Activated CD8-positive, alpha-beta memory T cell treated with anti-CD3 and anti-CD28 coated beads, Interleukin-2, amount 10 ng/mL, durations not matched to agents 7 days and 5 days (primary cell): Measurements from ENCODE around the gene ACAD9. TPM values are rescaled to one million over a fixed set of nuclear protein-coding genes. Genes with fewer than 3 reads are reported as not detected.

ENCODE experiments used
- ATAC-seq: fragments of 150-1000 bp; cut with Tn5 transposase; one replicate; pipeline ENCODE4 v1.10.0; 2021; ENCODE audit warnings: moderate library complexity
- CTCF ChIA-PET: fragments of 350-600 bp; sonication (Branson Sonifier 250); formaldehyde crosslinking; loops from one replicate; lab custom pipeline; 2021; ENCODE audit warnings: antibody characterized with exemption; lab: Charles Lee
- DNase-seq: peaks from one replicate; pipeline ENCODE4 v3.0.0-alpha.2; 2020
- H3K27ac Mint-ChIP-seq: one replicate; pipeline ENCODE4 v1.8.0; 2021; ENCODE audit warnings: mild to moderate bottlenecking, mixed read lengths
- H3K27me3 Mint-ChIP-seq: one replicate; pipeline ENCODE4 v1.8.0; 2021; ENCODE audit warnings: mixed read lengths
- H3K36me3 Mint-ChIP-seq: one replicate; pipeline ENCODE4 v1.8.0; 2021; ENCODE audit warnings: mild to moderate bottlenecking, mixed read lengths
- H3K4me1 Mint-ChIP-seq: one replicate; pipeline ENCODE4 v1.8.0; 2021; ENCODE audit warnings: mixed read lengths
- H3K4me3 Mint-ChIP-seq: one replicate; pipeline ENCODE4 v1.8.0; 2021; ENCODE audit warnings: mild to moderate bottlenecking, moderate library complexity, mixed read lengths
- H3K9me3 Mint-ChIP-seq: one replicate; pipeline ENCODE4 v1.8.0; 2022; ENCODE audit warnings: low read depth, mixed read lengths
- total RNA-seq, 2 experiments: library from RNA; stranded (reverse); gene quantifications; one replicate each; pipeline ENCODE4 v1.2.3, GENCODE V29; 2021

ACAD9 gene
- total RNA-seq, 2 experiments from 2014 or later, result 61.2 to 68.2 TPM

GRCh38 chr3:128881576-128881975 lies 2.2 kb downstream of the ACAD9 start:
- no peak for DNase-seq
- CTCF ChIA-PET, result interaction anchor here (0.9 to 3.4 kb wide), 3 partner anchors 8 to 35 kb away, joined by 3 to 8 read pairs (median 3); no protein-coding TSS in a partner anchor
- H3K4me3 Mint-ChIP-seq, result peak overlapping the region; percentile 5
- no peaks in the 10 kb centered on the region for H3K9me3 Mint-ChIP-seq
- ATAC-seq, result no peak
- peaks cover 59% of the 10 kb centered on the region for H3K4me1 Mint-ChIP-seq
- H3K36me3 Mint-ChIP-seq, result peaks cover 25% of the 10 kb centered on the region
- no peak overlapping the region for H3K27ac Mint-ChIP-seq
- no peaks in the 10 kb centered on the region for H3K27me3 Mint-ChIP-seq

GRCh38 chr3:128882719-128883118 lies 3.3 kb downstream of the ACAD9 start:
- ATAC-seq (no peak), DNase-seq (no peak)
- CTCF ChIA-PET, result no interaction called here
- H3K36me3 Mint-ChIP-seq, result peaks cover 23% of the 10 kb centered on the region
- H3K27ac Mint-ChIP-seq, result no peak overlapping the region
- no peak overlapping the region for H3K4me3 Mint-ChIP-seq
- no peaks in the 10 kb centered on the region for H3K27me3 Mint-ChIP-seq
- peaks cover 58% of the 10 kb centered on the region for H3K4me1 Mint-ChIP-seq
- H3K9me3 Mint-ChIP-seq, result no peaks in the 10 kb centered on the region

DNA sequence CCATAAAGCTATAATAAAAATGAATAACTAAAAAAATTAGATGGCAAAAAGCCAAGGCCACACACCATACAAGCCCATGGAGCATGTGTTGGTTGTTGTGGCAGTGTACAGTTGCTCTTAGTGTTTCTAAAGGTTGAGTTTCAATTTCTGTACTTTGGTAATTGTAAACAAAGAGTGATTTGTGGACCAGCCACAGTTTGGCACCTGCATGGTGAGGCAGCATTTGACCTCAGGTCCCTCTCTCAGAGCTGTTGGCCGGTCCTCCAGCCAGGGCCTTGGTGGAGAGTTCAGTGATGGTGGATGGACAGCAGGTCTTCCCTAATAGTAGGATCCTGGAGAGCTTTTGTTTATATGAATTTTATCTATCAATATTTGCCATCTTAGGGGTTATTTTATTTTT lies 5.6 kb downstream of the ACAD9 start:
- no peak for ATAC-seq
- CTCF ChIA-PET, result no interaction called here
- Mint-ChIP-seq H3K9me3 (no peaks in the 10 kb centered on the region), H3K4me3 (no peak overlapping the region), H3K36me3 (peaks cover 22% of the 10 kb centered on the region), H3K4me1 (peaks cover 44% of the 10 kb centered on the region), H3K27ac (peak overlapping the region; percentile 56), H3K27me3 (no peaks in the 10 kb centered on the region)
- no peak for DNase-seq

DNA sequence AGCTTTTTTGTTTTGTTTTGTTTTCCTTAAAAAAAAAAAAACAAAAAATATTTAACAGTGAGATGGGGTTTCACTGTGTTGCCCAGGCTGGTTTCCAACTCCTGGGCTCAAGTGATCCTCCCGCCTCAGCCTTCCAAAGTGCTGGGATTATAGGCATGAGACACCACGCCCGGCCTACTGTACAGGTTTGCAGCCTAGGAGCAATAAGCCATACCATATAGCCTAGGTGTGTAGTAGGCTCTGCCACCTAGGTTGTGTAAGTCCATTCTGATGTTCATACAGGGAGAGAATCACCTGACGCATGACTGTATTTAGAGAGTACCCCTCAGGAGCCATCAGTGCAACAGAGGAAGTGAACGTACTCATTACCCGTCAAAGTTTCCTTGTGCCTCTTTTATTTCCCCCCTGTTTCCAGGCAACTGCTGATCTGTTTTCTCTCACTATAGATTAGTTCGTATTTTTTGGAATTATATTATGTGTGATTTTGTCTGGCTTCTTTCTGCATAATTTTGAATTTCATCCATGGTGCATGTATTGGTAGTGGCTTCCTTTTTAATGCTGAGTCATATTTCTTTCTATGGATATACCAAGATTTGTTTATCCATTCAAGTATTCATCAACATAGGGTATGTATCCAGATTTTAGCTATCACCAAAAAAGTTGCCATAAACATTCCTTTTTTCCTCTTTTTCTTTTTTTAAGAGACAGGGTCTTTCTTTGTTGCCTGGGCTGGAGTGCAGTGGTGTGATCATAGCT lies 9.9 kb downstream of the ACAD9 start:
- DNase-seq (no peak), ATAC-seq (no peak)
- H3K9me3 Mint-ChIP-seq, result no peaks in the 10 kb centered on the region
- H3K4me3 Mint-ChIP-seq, result no peak overlapping the region
- no peaks in the 10 kb centered on the region for H3K27me3 Mint-ChIP-seq
- peaks cover 9% of the 10 kb centered on the region for H3K36me3 Mint-ChIP-seq
- no peak overlapping the region for H3K27ac Mint-ChIP-seq
- CTCF ChIA-PET, result interaction anchor here (0.9 to 1.4 kb wide), 3 partner anchors 8 to 21 kb away, joined by 3 read pairs; partner anchors contain the start of gene ACAD9
- H3K4me1 Mint-ChIP-seq, result peaks cover 8% of the 10 kb centered on the region

DNA sequence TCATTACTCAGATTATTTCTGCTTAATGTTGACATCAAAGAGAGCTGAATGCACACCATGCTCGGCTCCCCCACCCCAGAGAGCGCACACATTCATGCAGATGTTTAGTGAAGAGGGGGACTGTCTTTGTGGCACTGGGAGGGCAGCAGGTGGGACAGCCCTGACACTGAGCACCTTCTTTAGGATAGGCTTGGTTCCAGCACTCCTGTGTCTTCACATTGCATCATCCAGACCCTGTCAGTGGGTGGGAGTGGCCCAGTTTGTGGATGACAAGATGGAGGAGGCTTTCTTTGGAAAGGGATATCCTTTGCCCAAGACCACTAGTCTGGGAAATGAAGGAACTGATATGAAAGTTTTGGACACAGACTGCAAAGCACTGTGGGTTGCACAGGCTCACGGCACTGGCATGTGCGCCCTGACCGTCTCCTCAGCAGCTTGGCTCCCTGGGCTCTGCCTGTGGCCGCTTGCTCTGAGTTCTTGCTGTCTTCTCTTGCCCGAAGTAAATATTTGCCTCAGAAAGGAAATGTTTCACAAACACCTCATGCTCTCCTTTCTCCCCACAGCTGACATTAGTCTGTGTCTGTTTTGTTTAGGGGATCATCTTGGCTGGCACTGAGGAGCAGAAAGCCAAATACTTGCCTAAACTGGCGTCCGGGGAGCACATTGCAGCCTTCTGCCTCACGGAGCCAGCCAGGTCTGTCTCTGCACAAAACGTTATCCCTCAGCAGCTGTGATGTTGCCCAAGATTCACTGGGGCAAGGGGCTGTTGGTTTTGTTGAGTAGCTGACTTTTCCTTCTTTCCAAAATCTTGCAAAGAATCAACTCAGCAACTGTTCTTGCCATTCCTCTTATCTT lies 16.6 kb downstream of the ACAD9 start:
- DNase-seq (no peak), ATAC-seq (no peak)
- CTCF ChIA-PET, result no interaction called here
- Mint-ChIP-seq H3K27me3 (no peaks in the 10 kb centered on the region), H3K4me3 (no peak overlapping the region), H3K9me3 (no peaks in the 10 kb centered on the region), H3K27ac (peak overlapping the region; percentile 40), H3K4me1 (peaks cover 9% of the 10 kb centered on the region), H3K36me3 (peaks cover 48% of the 10 kb centered on the region)

GRCh38 chr3:128902426-128902825 lies 23.0 kb downstream of the ACAD9 start:
- H3K36me3 Mint-ChIP-seq, result peaks cover 47% of the 10 kb centered on the region
- no peak for ATAC-seq
- no peak for DNase-seq
- peaks cover 2% of the 10 kb centered on the region for H3K4me1 Mint-ChIP-seq
- no peaks in the 10 kb centered on the region for H3K9me3 Mint-ChIP-seq
- H3K27ac Mint-ChIP-seq, result no peak overlapping the region
- no peaks in the 10 kb centered on the region for H3K27me3 Mint-ChIP-seq
- no peak overlapping the region for H3K4me3 Mint-ChIP-seq
- CTCF ChIA-PET, result no interaction called here

GRCh38 chr3:128903501-128903900 lies 24.1 kb downstream of the ACAD9 start:
- no peaks in the 10 kb centered on the region for H3K27me3 Mint-ChIP-seq
- CTCF ChIA-PET, result no interaction called here
- H3K4me1 Mint-ChIP-seq, result no peaks in the 10 kb centered on the region
- peaks cover 42% of the 10 kb centered on the region for H3K36me3 Mint-ChIP-seq
- DNase-seq (no peak), ATAC-seq (no peak)
- no peak overlapping the region for H3K27ac Mint-ChIP-seq
- no peak overlapping the region for H3K4me3 Mint-ChIP-seq
- H3K9me3 Mint-ChIP-seq, result no peaks in the 10 kb centered on the region

DNA sequence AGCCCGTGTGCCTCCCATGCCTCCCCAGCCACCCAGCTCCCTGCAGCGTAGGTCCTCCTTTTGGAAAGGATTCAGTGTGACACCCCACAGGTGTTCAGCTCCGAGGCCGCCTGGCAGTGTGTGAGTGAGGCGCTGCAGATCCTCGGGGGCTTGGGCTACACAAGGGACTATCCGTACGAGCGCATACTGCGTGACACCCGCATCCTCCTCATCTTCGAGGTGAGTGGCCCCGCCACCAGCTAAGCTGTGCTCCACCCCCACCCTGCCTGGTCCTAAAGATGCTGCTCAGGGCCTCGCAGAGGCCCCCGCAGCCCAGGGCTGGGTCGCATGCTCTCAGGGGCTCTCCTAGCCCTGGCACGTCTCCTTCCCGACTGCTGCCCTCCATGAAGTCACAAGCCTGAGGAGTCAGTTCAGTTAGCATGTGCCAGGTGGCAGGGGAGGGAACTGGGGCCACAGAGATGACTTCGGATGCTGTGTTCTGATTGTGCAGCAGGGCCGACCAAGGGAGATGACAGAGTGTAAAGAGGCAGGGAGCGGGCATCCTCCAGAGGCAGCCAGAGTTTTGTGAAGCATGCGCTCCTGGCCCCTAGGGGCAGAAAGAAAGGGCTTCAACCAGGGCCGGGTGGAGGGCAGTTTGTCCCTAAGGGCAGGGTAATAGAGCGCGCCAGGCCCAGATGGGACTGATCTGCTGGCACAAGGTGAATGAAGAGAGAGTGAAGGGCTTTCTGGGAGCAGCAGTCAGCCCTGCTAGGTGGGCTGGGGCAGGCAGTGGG lies 26.8 kb downstream of the ACAD9 start:
- CTCF ChIA-PET, result interaction anchor here (1.0 to 1.2 kb wide), 2 partner anchors 13 to 64 kb away, joined by 3 to 4 read pairs; no protein-coding TSS in a partner anchor
- H3K27me3 Mint-ChIP-seq, result no peaks in the 10 kb centered on the region
- H3K4me1 Mint-ChIP-seq, result no peaks in the 10 kb centered on the region
- ATAC-seq (no peak), DNase-seq (no peak)
- no peaks in the 10 kb centered on the region for H3K9me3 Mint-ChIP-seq
- peaks cover 23% of the 10 kb centered on the region for H3K36me3 Mint-ChIP-seq
- H3K4me3 Mint-ChIP-seq, result no peak overlapping the region
- no peak overlapping the region for H3K27ac Mint-ChIP-seq

GRCh38 chr3:128906804-128907525 lies 27.5 kb downstream of the ACAD9 start:
- Mint-ChIP-seq H3K9me3 (no peaks in the 10 kb centered on the region), H3K27ac (no peak overlapping the region), H3K4me1 (no peaks in the 10 kb centered on the region), H3K27me3 (no peaks in the 10 kb centered on the region), H3K4me3 (no peak overlapping the region), H3K36me3 (peaks cover 26% of the 10 kb centered on the region)
- ATAC-seq (no peak), DNase-seq (no peak)
- CTCF ChIA-PET, result no interaction called here

- DNase-seq (no peak), ATAC-seq (no peak)
- H3K4me3 Mint-ChIP-seq, result no peak overlapping the region
- H3K27me3 Mint-ChIP-seq, result no peaks in the 10 kb centered on the region
- H3K27ac Mint-ChIP-seq, result no peak overlapping the region
- CTCF ChIA-PET, result interaction anchor here (1.1 kb wide), 1 partner anchor 62 kb away, joined by 3 read pairs; no protein-coding TSS in a partner anchor
- H3K9me3 Mint-ChIP-seq, result no peaks in the 10 kb centered on the region
- no peaks in the 10 kb centered on the region for H3K4me1 Mint-ChIP-seq
- peaks cover 35% of the 10 kb centered on the region for H3K36me3 Mint-ChIP-seq
Measured at GRCh38 chr3:128907706-128908445, 28.5 kb downstream of the ACAD9 start.

DNA sequence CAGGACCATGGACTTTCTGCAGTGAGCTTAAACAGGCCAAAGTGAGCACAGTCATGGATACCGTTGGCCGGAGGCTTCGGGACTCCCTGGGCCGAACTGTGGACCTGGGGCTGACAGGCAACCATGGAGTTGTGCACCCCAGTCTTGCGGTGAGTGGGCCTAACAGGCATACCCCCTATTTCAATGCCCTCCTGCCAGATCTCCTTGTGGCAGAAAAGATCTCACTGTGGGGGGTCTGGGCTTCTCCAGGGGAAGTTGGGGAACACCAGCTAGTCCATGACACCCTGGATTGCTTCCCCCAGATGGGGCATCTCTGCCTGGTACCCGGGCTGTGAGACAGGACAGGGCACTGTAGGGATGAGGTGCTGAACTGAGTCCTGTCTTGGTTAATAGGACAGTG lies 29.5 kb downstream of the ACAD9 start:
- H3K9me3 Mint-ChIP-seq, result no peaks in the 10 kb centered on the region
- H3K27me3 Mint-ChIP-seq, result no peaks in the 10 kb centered on the region
- no peak overlapping the region for H3K4me3 Mint-ChIP-seq
- DNase-seq, result no peak
- H3K4me1 Mint-ChIP-seq, result no peaks in the 10 kb centered on the region
- H3K36me3 Mint-ChIP-seq, result peaks cover 37% of the 10 kb centered on the region
- H3K27ac Mint-ChIP-seq, result no peak overlapping the region
- CTCF ChIA-PET, result interaction anchor here (1.1 kb wide), 1 partner anchor 61 kb away, joined by 3 read pairs; no protein-coding TSS in a partner anchor
- no peak for ATAC-seq

- DNase-seq (no peak), ATAC-seq (no peak)
- Mint-ChIP-seq H3K27ac (no peak overlapping the region), H3K9me3 (no peaks in the 10 kb centered on the region), H3K27me3 (no peaks in the 10 kb centered on the region), H3K36me3 (peaks cover 29% of the 10 kb centered on the region), H3K4me1 (no peaks in the 10 kb centered on the region), H3K4me3 (no peak overlapping the region)
- CTCF ChIA-PET, result interaction anchor here (1.3 kb wide), 1 partner anchor 21 kb away, joined by 3 read pairs; no protein-coding TSS in a partner anchor
Measured at GRCh38 chr3:128910006-128910405, 30.6 kb downstream of the ACAD9 start.
